ENCODE results near the gene NKX2-1. TPM values are rescaled to one million over a fixed set of nuclear protein-coding genes. Genes with fewer than 3 reads are reported as not detected.

Gene NKX2-1
- total RNA-seq: not detected in 2 replicates

DNA sequence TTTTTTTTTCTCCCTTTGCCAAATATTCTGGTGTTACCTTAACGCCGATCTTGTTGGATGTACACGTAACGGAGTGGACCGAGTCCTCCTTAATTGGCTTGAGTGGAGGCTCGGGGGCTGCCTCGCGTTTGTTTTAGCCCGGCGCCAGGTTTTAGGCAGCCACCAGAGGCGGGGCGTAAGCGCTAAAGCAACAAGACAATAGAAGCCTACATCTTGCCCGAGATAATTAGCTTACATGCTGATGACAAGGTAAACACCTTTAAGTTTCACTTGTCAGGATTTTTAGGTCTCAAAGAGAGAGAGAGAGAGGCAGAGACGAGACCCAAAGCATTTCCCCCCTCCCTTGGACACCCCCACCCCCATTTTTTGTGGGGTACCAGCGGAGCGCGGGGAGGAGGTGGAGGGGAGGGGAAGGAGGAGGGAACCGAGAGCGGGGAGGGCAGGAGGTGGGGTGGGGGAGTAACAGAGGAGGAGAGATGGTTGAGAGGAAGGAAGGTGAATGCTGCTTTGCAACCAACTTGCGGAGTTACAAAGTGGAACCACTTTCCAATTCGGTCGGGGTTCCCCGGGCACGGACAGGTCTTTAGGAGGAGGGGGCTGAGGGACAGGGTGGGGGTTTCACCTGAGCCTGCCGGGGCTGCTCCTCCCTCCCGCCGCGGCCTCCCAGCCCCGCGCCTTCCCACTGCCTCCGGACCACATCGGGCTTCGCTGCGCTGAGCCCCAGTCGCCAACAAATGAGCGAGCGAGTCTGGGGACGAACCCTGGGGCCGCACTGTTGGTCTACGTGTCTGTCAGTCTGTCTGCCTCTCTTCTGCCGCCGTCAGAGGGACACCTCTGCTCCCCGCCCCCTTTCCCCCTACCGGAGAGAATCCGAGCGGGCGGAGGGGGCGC, at the start of gene NKX2-1:
TSS of gene NKX2-1 (minus strand) at position 802 of the 891 bp plus-strand sequence. CDS start at position 699, 103 bp downstream.

Other genes starting within 250 kb of the NKX2-1 start
- 4.7 and 7.2 TPM in 2 replicates for gene MBIP, start 199.6 kb downstream of the NKX2-1 start, total RNA-seq
- gene NKX2-8, start 62.4 kb upstream of the NKX2-1 start, total RNA-seq: not detected in 2 replicates
- not detected in 2 replicates for gene PAX9, start 141.6 kb upstream of the NKX2-1 start, total RNA-seq